ENCODE results near the gene DRD1.

DNA sequence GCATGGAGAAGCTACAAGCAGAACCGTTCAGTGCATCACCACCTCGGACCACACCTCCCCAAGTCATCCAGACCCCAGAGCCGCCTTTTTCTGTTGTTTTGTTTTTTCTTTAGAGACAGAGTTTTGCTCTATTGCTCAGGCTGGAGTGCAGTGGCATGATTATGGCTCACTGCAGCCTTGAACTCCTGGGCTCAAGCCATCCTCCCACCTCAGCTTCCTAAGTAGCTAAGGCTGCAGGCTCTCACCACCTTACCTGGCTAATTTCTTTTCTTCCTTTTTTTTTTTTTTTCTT, 20.9 kb upstream of the DRD1 start:
- TF ChIP-seq SIN3A (IDR thresholded peaks at IDR 0.05; ENCODE audit: borderline replicate concordance, insufficient read depth, low read length) (no peak), POLR2AphosphoS5 (IDR thresholded peaks at IDR 0.05; ENCODE audit: low read depth, low read length) (no peak), TAF1 (IDR thresholded peaks at IDR 0.05; ENCODE audit: borderline replicate concordance, insufficient read depth, low read length) (no peak), FOXP2 (optimal IDR thresholded peaks at IDR 0.05; ENCODE audit: borderline replicate concordance, extremely low read depth, extremely low read length, insufficient read depth) (no peak)
- TF ChIP-seq, protein P1, sequence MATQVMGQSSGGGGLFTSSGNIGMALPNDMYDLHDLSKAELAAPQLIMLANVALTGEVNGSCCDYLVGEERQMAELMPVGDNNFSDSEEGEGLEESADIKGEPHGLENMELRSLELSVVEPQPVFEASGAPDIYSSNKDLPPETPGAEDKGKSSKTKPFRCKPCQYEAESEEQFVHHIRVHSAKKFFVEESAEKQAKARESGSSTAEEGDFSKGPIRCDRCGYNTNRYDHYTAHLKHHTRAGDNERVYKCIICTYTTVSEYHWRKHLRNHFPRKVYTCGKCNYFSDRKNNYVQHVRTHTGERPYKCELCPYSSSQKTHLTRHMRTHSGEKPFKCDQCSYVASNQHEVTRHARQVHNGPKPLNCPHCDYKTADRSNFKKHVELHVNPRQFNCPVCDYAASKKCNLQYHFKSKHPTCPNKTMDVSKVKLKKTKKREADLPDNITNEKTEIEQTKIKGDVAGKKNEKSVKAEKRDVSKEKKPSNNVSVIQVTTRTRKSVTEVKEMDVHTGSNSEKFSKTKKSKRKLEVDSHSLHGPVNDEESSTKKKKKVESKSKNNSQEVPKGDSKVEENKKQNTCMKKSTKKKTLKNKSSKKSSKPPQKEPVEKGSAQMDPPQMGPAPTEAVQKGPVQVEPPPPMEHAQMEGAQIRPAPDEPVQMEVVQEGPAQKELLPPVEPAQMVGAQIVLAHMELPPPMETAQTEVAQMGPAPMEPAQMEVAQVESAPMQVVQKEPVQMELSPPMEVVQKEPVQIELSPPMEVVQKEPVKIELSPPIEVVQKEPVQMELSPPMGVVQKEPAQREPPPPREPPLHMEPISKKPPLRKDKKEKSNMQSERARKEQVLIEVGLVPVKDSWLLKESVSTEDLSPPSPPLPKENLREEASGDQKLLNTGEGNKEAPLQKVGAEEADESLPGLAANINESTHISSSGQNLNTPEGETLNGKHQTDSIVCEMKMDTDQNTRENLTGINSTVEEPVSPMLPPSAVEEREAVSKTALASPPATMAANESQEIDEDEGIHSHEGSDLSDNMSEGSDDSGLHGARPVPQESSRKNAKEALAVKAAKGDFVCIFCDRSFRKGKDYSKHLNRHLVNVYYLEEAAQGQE (IDR thresholded peaks at IDR 0.05; ENCODE audit: insufficient read depth in 1 of 2, low read depth in 2 of 2, low read length in 2 of 2), result no peak
